ENCODE results near the gene PHAF1.

The PHAF1 gene

GRCh38 chr16:67183627-67184452 is 74.1 kb downstream of the PHAF1 start, which contains the start of gene MATCAP1:
Gene MATCAP1, minus strand, starts transcription at chr16:67183963. Its CDS starts 3,353 bp downstream, at chr16:67180610.
- no peak for FAIRE-seq

GRCh38 chr16:67184453-67184994 is 74.8 kb downstream of the PHAF1 start:
- no peak for FAIRE-seq

- FAIRE-seq, result no peak
These were observed 75.4 kb downstream of the PHAF1 start for GRCh38 chr16:67184995-67185650.

- no peak for FAIRE-seq
These were observed 76.0 kb downstream of the PHAF1 start for GRCh38 chr16:67185651-67186134.

- FAIRE-seq, result no peak
These were observed 76.8 kb downstream of the PHAF1 start for GRCh38 chr16:67186550-67186950.

- FAIRE-seq, result no peak
These were observed 77.6 kb downstream of the PHAF1 start for GRCh38 chr16:67187175-67187890.

- FAIRE-seq, result no peak
These were observed 78.6 kb downstream of the PHAF1 start for GRCh38 chr16:67188323-67188722.

GRCh38 chr16:67188798-67189197 is 79.1 kb downstream of the PHAF1 start:
- FAIRE-seq, result no peak

GRCh38 chr16:67190041-67190440 is 80.3 kb downstream of the PHAF1 start, which contains the start of gene EXOC3L1:
Gene EXOC3L1, minus strand, starts transcription at chr16:67190136. Its CDS starts 460 bp downstream, at chr16:67189676.
- FAIRE-seq, result no peak

- no peak for FAIRE-seq
These were observed 81.0 kb downstream of the PHAF1 start for GRCh38 chr16:67190448-67191399.

- no peak for FAIRE-seq
These were observed 81.8 kb downstream of the PHAF1 start for GRCh38 chr16:67191411-67191994.

GRCh38 chr16:67191995-67192681 is 82.4 kb downstream of the PHAF1 start, which contains the start of gene E2F4:
Gene E2F4, plus strand, starts transcription at chr16:67192155. Its CDS starts 73 bp downstream, at chr16:67192228.
- no peak for FAIRE-seq

- FAIRE-seq, result no peak
These were observed 83.1 kb downstream of the PHAF1 start for GRCh38 chr16:67192781-67193361.

GRCh38 chr16:67193536-67193935 is 83.8 kb downstream of the PHAF1 start:
- no peak for FAIRE-seq

- no peak for FAIRE-seq
These were observed 84.5 kb downstream of the PHAF1 start for GRCh38 chr16:67194260-67194659.

GRCh38 chr16:67195676-67196075 is 85.9 kb downstream of the PHAF1 start:
- no peak for FAIRE-seq

GRCh38 chr16:67196881-67197280 is 87.1 kb downstream of the PHAF1 start:
- FAIRE-seq, result no peak

GRCh38 chr16:67197704-67198103 is 88.0 kb downstream of the PHAF1 start:
- no peak for FAIRE-seq
